HepG2 (cell line): ENCODE measurements around the gene LYRM1. TPM values are rescaled to one million over a fixed set of nuclear protein-coding genes. Genes with fewer than 3 reads are reported as not detected.
A peak's percentile ranks its signal among the peaks of the same experiment; 100 is the strongest.

Experiments
- CBX1 ChIP-seq: IDR thresholded peaks from one replicate; pipeline ENCODE4 v1.6.1; 2016; ENCODE audit warnings: antibody characterized with exemption, low read depth
- CENPX ChIP-seq: sonication (generic); formaldehyde crosslinking; IDR thresholded peaks from 2 replicates; pipeline ENCODE4 v1.9.0; 2021; ENCODE audit warnings: mild to moderate bottlenecking, missing genetic modification reagents, moderate library complexity
- E2F1 ChIP-seq: sonication (generic); formaldehyde crosslinking; IDR thresholded peaks from 2 replicates; pipeline ENCODE4 v1.5.0; 2020; ENCODE audit warnings: missing genetic modification reagents
- JUND ChIP-seq: sonication (generic); formaldehyde crosslinking; IDR thresholded peaks from 2 replicates; pipeline ENCODE4 v1.8.0; 2022; ENCODE audit warnings: mild to moderate bottlenecking, missing genetic modification reagents
- MBD4 ChIP-seq: IDR thresholded peaks from 2 replicates; pipeline ENCODE4 v1.6.1; 2012; ENCODE audit warnings: low read length, inconsistent platforms, borderline replicate concordance
- MEIS2 ChIP-seq: sonication (generic); formaldehyde crosslinking; IDR thresholded peaks from 2 replicates; pipeline ENCODE4 v1.9.0; 2021; ENCODE audit warnings: mild to moderate bottlenecking, missing genetic modification reagents
- MIXL1 ChIP-seq: IDR thresholded peaks from 2 replicates; pipeline ENCODE4 v1.6.1; 2016
- MTERF4 ChIP-seq: sonication (generic); formaldehyde crosslinking; IDR thresholded peaks from 2 replicates; pipeline ENCODE4 v1.8.0; 2023; ENCODE audit warnings: mild to moderate bottlenecking, missing genetic modification reagents
- NFYC ChIP-seq: IDR thresholded peaks from 2 replicates; pipeline ENCODE4 v1.6.1; 2016; ENCODE audit warnings: missing genetic modification reagents, missing compliant biosample characterization
- PRDM10 ChIP-seq: sonication (generic); formaldehyde crosslinking; IDR thresholded peaks from 2 replicates; pipeline ENCODE4 v1.4.0; 2020; ENCODE audit warnings: low read depth, missing genetic modification reagents
- SETDB1 ChIP-seq: sonication (generic); formaldehyde crosslinking; IDR thresholded peaks from 2 replicates; pipeline ENCODE4 v1.5.1; 2020; ENCODE audit warnings: missing genetic modification reagents, mild to moderate bottlenecking, borderline replicate concordance
- SMARCE1 ChIP-seq: fragments of 450-650 bp; IDR thresholded peaks from 2 replicates; pipeline ENCODE4 v1.6.1; 2017; ENCODE audit warnings: borderline replicate concordance
- SSRP1 ChIP-seq: IDR thresholded peaks from 2 replicates; pipeline ENCODE4 v1.6.1; 2016; ENCODE audit warnings: control low read depth
- TBX2 ChIP-seq: sonication (generic); formaldehyde crosslinking; IDR thresholded peaks from 2 replicates; pipeline ENCODE4 v1.5.0; 2020; ENCODE audit warnings: missing genetic modification reagents, mild to moderate bottlenecking, borderline replicate concordance
- U2AF2 ChIP-seq: fragments of 200-400 bp; formaldehyde crosslinking; IDR thresholded peaks from 2 replicates; pipeline ENCODE4 v1.6.1; 2017; ENCODE audit warnings: low read depth, mild to moderate bottlenecking, low read length
- ZBTB7B ChIP-seq: sonication (generic); formaldehyde crosslinking; IDR thresholded peaks from 2 replicates; pipeline ENCODE4 v1.4.0; 2020; ENCODE audit warnings: missing genetic modification reagents
- ZEB1 ChIP-seq: IDR thresholded peaks from 2 replicates; pipeline ENCODE4 v1.6.1; 2012; ENCODE audit warnings: mild to moderate bottlenecking, low read depth, inconsistent platforms; ENCODE audit not compliant: insufficient replicate concordance
- ZFP82 ChIP-seq: sonication (generic); formaldehyde crosslinking; IDR thresholded peaks from 2 replicates; pipeline ENCODE4 v1.5.1; 2020; ENCODE audit warnings: mild to moderate bottlenecking, missing genetic modification reagents, borderline replicate concordance
- ZNF12 ChIP-seq: sonication (generic); formaldehyde crosslinking; IDR thresholded peaks from 2 replicates; pipeline ENCODE4 v1.5.0; 2020; ENCODE audit warnings: missing genetic modification reagents
- ZNF17 ChIP-seq: sonication (generic); formaldehyde crosslinking; IDR thresholded peaks from 2 replicates; pipeline ENCODE4 v1.5.0; 2020; ENCODE audit warnings: mild to moderate bottlenecking, missing genetic modification reagents
- ZNF205 ChIP-seq: IDR thresholded peaks from 2 replicates; pipeline ENCODE4 v1.6.1; 2018; ENCODE audit warnings: missing biosample characterization, missing genetic modification reagents
- ZNF496 ChIP-seq: sonication (generic); formaldehyde crosslinking; IDR thresholded peaks from 2 replicates; pipeline ENCODE4 v1.8.1; 2023; ENCODE audit warnings: mild to moderate bottlenecking, moderate library complexity, missing genetic modification reagents; ENCODE audit not compliant: insufficient replicate concordance
- polyA plus RNA-seq, 8 experiments: library from polyadenylated mRNA; depleted of rRNA in 3 of 8; stranded (reverse) in 7 of 8; unstranded in 1 of 8; fragments of >200 nt; fragmentation: Illumina TruSeq in 4 of 8; extraction: Trizol in 4 of 8; gene quantifications; 2 replicates each; pipeline versions ENCODE4 v1.2.1 to v1.2.3, GENCODE V29; 2011 to 2016; ENCODE audit warnings: low read depth in 4 of 8, missing spikeins in 1 of 8, mixed read lengths in 1 of 8; ENCODE audit not compliant: insufficient read depth in 1 of 8
- total RNA-seq, 5 experiments: library from RNA; depleted of rRNA; stranded (reverse); fragments of >200 nt; fragmentation: Illumina TruSeq; extraction: Trizol; gene quantifications; 2 replicates each; pipeline ENCODE4 v1.2.3, GENCODE V29; 2016; ENCODE audit warnings: low read depth in 1 of 5
- TF ChIP-seq, protein P1 (sequence below): sonication (generic); formaldehyde crosslinking; IDR thresholded peaks from 2 replicates; pipeline ENCODE4 v1.4.0; 2020; ENCODE audit warnings: missing genetic modification reagents

Gene LYRM1
- total and polyA plus RNA-seq, 2 of the 13 experiments (the other 11 are each of a cell fraction or from before 2014, with no cell fraction given) = 59.2 to 82.6 TPM

DNA sequence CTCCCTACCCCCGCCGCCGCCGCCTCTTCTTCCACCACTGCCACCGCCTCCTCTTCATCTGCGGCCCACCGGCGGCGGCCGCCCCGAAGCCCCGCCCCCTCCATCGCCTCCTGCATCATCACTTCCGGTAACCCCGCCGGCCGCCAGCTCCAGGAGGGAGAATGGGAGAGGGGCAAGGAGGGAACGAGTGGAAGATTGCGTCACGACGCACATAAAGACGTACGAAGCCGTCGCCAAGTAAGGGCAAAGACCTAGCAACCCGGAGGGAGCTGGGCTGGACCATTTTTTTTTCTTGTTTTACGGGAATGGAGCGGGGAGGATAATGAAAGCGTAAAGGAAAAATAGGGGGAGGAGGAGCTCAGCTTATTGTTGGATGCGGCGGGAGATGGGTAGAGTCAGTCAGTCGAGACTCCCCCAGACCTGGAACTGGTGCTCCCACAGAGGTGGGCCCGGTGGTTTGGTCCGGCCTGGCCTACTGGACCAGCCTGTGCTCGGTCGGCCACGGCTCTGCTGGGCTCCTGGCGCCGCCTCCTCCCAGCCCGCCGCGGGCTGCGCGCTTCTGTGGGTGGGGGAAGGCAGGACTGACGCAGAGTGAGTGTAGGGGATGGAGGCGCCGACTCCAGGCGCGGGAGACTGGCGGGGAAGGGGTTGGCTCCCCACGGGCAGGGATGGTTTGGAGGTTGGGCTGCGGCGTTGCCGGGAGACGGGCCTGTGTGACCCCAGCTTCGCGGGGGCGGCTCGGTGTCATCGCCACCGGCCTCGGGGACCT is at the start of gene LYRM1, which contains the start of gene DCUN1D3 (continued):
- peak; percentile 95 for TF ChIP-seq MTERF4 (CRISPR knock-in tag)
- no peak for TF ChIP-seq ZNF17 (CRISPR knock-in tag)
- no peak for TF ChIP-seq CENPX (CRISPR knock-in tag)
- peak; percentile 99 for TF ChIP-seq PRDM10 (CRISPR knock-in tag)
- peak; percentile 34; the same call in 1 of the 2 replicates for TF ChIP-seq NFYC (CRISPR knock-in tag)
- TF ChIP-seq, protein P1, sequence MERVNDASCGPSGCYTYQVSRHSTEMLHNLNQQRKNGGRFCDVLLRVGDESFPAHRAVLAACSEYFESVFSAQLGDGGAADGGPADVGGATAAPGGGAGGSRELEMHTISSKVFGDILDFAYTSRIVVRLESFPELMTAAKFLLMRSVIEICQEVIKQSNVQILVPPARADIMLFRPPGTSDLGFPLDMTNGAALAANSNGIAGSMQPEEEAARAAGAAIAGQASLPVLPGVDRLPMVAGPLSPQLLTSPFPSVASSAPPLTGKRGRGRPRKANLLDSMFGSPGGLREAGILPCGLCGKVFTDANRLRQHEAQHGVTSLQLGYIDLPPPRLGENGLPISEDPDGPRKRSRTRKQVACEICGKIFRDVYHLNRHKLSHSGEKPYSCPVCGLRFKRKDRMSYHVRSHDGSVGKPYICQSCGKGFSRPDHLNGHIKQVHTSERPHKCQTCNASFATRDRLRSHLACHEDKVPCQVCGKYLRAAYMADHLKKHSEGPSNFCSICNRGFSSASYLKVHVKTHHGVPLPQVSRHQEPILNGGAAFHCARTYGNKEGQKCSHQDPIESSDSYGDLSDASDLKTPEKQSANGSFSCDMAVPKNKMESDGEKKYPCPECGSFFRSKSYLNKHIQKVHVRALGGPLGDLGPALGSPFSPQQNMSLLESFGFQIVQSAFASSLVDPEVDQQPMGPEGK (CRISPR knock-in tag) = 0 out of 2 replicates have a peak, but pooled peaks have one; percentile 55
- peak; percentile 65 for TF ChIP-seq E2F1
- peak; percentile 33; the same call in 1 of the 2 replicates for TF ChIP-seq MEIS2 (CRISPR knock-in tag)
- no peak for TF ChIP-seq SETDB1
- no peak for TF ChIP-seq ZBTB7B (CRISPR knock-in tag)
- no peak for TF ChIP-seq SSRP1
- peak; percentile 84; the same call in 1 of the 2 replicates for TF ChIP-seq ZNF205 (CRISPR knock-in tag)
- TF ChIP-seq ZFP82 (CRISPR knock-in tag) = peak; percentile 89; the same call in 1 of the 2 replicates
- no peak for TF ChIP-seq CBX1
- TF ChIP-seq SMARCE1 = no peak
- TF ChIP-seq U2AF2 = no peak; the same call in 1 of the 2 replicates
- no peak for TF ChIP-seq ZNF496 (CRISPR knock-in tag)
- peak; percentile 51; the same call in 1 of the 2 replicates for TF ChIP-seq TBX2
- TF ChIP-seq ZEB1 = no peak
- TF ChIP-seq JUND = peak; percentile 16; the same call in 1 of the 2 replicates
- TF ChIP-seq ZNF12 (CRISPR knock-in tag) = no peak; the same call in 1 of the 2 replicates
- TF ChIP-seq MIXL1 (CRISPR knock-in tag) = no peak; the same call in 1 of the 2 replicates
- TF ChIP-seq MBD4 = no peak
